Effector CD4-positive, alpha-beta T cell (primary cell): Measurements from ENCODE around the gene ANKRD28.

Source experiments
- DNase-seq: peaks from one replicate; pipeline ENCODE4 v3.0.0-alpha.2; 2020

Gene ANKRD28

DNA sequence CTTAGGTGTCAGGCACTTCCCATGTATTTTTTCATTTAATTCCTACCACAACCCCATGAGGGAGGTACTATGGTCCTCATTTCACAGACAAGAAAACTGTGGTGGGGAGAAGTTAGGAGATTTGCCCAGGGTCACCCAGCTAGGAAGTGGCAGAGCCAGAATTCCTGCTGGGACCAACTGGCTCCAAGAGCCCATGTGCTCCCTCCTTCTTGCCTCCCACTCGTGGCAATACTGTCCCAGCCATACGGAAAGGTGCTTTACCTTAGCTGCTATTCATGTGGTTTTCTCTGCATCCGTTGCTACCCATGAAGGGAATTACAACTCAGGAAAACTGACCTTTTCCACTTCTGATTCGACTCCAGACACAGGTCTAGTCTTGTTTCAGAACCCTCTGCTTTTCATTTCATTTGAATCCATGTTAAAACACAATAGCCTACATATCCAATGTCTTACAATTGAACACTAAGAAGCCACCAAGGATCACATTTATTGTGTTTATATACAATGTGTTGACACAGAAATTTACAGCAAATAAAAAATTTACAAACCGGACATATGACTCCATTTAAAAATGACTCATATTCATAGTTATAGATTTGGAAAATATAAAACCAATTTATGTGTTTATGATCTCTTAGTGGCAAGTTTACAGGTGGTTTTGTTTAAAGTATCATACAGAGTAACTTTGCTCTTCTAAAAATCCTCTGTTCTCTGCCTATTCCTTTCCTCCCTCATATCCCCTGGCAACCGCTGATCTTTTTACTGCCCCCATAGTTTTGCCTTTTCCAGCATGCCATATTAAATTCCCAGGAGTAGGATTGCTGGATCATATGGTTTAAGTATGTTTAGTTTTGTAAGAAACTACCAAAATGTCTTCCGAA is 137.5 kb downstream of the ANKRD28 start:
- no peak for DNase-seq

- no peak for DNase-seq
Observed at GRCh38 chr3:15659254-15659975, 138.4 kb downstream of the ANKRD28 start.

- no peak for DNase-seq
Observed at GRCh38 chr3:15657016-15657415, 140.8 kb downstream of the ANKRD28 start.

GRCh38 chr3:15656342-15656741 is 141.4 kb downstream of the ANKRD28 start:
- DNase-seq, result no peak

DNA sequence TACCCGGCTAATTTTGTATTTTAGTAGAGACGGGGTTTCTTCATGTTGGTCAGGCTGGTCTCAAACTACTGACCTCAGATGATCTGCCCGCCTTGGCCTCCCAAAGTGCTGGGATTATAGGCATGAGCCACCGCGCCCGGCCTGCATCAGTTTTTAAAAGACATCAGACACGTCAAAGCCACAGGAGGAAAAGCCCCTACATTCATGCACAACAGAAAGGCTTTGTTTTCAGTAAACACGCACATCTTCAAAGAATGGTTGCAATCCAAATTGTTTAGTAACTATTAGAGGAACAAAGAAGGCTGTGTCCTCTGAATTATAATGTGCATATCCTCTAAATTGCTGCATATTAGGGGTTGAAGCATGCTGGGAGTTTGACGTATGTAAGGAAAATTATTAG is 142.9 kb downstream of the ANKRD28 start:
- DNase-seq, result no peak

- DNase-seq, result no peak
Observed at GRCh38 chr3:15654127-15654526, 143.7 kb downstream of the ANKRD28 start.

DNA sequence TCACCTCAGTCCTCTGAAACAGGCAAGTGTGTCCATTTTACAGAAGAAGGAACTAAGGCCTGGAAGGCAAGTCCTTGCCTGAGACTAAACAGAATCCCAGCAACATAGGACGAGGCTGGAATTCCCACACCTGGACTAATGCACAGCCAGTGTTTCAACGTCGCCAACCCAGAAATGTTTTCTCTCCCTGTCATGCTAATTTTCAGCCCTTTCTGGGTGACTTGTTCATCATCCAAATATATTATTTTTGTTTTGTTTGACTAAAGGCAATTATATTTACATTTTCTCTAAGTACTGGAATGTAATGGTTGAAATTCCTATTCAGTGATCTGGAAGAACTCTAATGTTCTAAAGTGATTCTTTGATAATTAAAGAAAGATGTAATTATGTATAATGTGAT is 144.5 kb downstream of the ANKRD28 start:
- DNase-seq, result no peak

DNA sequence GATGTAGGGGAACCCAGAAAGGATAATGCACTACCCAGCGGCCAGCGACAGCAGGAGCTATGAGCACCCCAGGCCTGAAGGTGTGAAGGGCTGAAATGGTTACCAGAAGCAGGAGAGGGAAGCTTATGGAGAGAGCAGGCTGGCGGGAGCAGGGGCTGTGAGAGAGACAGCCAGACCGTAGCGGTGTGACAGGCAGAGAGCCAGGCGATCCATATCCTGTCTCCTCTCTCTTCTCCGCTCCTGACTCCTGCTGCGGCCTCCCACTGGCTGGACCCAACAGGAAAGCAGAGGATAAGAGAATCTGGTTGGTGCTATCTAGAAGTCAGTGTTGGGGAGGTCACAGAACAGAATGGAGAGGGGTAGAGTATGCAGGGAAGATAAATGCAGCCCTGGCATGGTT is 146.4 kb downstream of the ANKRD28 start:
- DNase-seq, result no peak

DNA sequence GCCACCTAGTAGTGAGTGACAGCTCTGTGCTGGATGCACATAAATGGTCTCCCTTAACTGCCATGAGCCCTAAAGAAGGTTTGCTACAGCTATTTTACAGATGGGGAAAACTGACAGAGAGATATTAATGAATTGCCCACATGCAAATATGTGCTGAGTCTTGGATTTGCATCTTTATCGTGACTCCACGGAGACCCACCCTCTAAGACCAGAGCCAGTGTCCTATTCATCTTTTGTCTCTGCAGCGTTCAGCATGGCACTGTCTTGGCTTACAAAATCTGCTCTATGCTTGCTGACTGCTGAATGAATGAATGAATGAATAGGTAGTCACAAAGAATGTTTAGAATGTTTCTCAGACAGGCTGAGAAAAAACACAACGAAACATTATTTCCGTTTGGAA is 147.9 kb downstream of the ANKRD28 start:
- DNase-seq, result no peak

DNA sequence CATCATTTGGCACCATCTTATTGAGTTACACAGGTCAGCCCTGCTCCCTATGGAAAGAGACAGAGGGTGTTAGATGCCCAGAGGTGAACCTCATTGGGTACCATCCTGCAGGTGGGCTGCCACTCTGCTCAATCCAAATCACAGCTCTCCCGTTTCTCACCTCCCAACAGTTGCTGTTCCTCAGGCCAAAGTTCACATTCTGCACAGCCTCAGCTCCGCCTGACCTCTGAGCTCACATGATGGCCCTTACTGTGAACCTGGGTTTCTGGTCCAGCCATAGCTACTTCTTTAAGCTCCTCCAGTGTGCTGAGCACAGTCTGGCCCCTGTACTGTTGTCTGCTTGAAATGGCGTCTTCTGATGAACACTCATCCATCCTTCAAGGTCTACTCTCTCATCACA is 148.4 kb downstream of the ANKRD28 start:
- DNase-seq, result no peak

DNA sequence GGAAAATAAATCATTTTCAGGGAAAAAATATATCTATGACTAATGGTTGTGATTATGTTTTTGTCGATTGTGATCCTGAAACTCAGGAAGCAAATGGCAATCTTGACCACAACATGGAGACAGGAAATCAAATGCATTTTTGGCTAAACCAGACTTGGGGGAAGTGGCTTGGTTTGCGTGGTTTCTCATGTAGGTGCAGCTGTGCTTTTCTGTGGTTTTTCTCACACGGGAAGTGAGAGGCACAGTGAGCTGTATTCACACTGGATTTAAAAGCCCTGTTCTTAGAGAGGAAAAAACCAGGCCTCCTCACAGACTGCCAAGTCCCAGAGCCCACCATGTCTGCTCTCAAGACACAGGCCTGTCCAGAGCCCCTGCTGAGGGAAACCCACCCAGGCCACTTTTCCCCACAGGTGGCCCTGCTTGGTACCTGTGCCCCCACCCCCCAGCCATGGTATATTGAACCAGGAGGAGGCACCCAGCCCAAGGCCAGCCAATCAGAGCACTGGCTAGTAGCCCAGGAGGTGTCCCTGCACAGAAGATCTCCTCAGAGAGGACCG is 150.1 kb downstream of the ANKRD28 start:
- no peak for DNase-seq

- DNase-seq, result no peak
Observed at GRCh38 chr3:15646851-15647511, 150.8 kb downstream of the ANKRD28 start.

GRCh38 chr3:15645740-15646501 is 151.9 kb downstream of the ANKRD28 start:
- no peak for DNase-seq

DNA sequence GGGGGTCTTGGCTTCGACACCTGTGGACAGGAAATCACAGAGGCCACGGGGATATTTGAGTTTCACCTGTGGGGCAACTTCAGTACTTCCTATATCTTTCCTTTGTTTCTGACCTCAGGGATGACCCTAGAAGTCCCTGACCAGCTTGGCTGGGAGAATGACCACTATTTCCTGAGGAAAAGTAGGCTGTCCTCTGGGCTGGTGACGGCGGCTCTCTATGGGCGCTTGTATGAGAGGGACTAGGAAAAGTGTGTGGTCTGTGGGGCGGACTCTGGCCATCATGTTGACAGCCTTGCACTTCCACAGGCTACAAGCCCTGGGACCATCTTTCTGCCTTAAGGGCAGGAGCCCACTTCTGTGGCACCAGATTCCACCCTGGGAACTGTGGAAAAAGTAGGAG is 152.5 kb downstream of the ANKRD28 start:
- DNase-seq, result no peak

DNA sequence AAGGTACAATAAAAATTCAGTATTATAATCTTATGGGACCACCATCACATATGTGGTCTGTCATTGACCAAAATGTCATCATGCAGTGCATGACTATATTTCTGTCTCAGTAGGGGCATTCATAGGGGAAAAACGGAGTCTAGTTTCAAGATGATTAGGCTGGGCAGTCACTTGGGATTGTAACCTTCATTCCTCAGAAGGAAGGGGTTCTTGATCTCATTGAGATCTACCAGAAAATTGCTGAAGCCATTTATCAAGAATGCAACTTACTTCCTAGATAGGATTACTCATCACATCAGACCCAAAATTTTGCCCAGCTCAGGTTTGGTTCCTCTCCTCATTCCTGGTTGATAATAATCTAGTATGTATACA is 158.9 kb downstream of the ANKRD28 start:
- DNase-seq, result no peak

DNA sequence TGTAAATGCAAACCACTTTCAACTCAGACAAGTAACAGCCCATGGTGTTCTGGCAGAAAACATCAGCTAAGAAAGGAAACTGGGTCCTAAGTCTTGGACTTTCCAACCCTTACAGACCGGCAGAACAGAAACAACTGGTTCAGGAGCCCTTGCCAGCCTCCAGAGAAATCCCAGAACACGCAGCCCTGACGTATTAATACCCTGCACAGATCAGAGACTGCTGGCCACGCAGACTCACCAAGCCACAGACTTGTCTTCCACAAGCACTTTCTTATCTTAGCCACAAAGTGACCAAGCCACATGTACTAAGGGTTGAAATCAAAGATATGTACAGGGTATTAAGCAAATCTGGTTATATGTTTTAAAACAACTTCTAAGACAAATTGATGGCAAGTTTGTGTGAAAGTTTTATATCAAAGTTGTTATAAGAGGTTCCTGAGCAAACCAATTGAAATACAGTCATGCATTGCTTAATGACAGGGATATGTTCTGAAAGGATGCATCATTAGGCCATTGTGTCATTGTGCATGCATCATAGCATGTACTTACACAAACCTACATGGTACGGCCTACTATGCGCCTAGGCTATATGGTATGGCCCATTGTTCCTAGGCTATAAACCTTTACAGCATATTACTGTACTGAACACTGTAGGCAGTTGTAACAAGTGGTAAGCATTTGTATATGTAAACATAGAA is 159.4 kb downstream of the ANKRD28 start:
- no peak for DNase-seq

DNA sequence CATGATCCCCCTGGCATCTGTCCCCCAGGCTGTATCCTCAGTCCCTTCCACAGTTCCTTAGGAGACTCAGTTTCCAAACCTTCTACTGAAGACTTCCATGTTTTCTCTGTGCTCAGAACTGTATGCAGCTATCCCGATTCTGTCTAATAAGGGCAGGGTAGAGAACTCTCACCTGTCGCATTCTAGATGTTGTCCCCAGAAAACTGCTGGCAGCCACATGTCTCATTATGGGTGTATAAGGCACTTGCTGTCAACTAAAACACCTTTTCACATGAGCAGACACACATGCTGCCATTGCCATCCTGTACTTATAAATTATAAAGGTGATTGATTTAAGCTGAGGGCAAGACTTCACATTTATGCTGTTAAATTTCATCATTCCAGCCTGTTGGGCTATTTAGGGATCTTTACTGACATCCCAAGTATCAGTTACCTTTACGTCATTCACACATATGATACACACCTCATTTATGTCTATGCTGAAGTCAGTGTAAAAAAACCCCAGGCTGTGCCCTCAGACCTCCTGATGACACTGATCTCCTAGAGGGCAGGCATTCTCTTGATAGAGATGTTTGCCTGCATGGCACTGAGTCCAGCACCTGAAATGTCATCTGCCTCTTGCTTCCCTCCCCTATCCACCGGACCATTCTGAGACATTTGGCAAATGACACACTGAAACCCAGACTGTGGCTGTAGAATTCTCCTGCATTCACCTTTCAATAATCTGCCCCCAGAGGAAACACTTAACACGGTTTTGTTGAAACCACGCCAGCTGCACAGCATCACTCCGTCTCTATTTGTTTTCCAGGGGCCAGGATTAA is 160.4 kb downstream of the ANKRD28 start:
- no peak for DNase-seq

GRCh38 chr3:15636028-15636709 is 161.6 kb downstream of the ANKRD28 start:
- no peak for DNase-seq

GRCh38 chr3:15635121-15635661 is 162.6 kb downstream of the ANKRD28 start:
- no peak for DNase-seq

GRCh38 chr3:15634671-15635070 is 163.1 kb downstream of the ANKRD28 start:
- DNase-seq, result no peak
